GM12878 (cell line): ENCODE results near the gene CALD1. TPM values are rescaled to one million over a fixed set of nuclear protein-coding genes. Genes with fewer than 3 reads are reported as not detected.

Experiments
- ATAC-seq: fragments of 200-7000 bp; cut with Tn5 transposase; 3 replicates; pipeline ENCODE4 v1.9.1; 2020; ENCODE audit warnings: mild to moderate bottlenecking, moderate library complexity
- BruUV-seq: library from RNA; stranded (reverse); fragments of 400-500 nt; replicated peaks from 2 replicates; lab custom pipeline; 2021; lab: Mats Ljungman, UMichigan
- CTCF ChIA-PET: fragments of 300-600 bp; sonication (Branson Sonifier 250); formaldehyde crosslinking; extraction: SDS; loops from one replicate; lab custom pipeline; 2021; ENCODE audit warnings: inconsistent platforms; lab: Yijun Ruan, JAX
- POLR2A ChIA-PET: fragments of 350-600 bp; formaldehyde crosslinking; extraction: SDS; loops from one replicate; lab custom pipeline; 2021; ENCODE audit warnings: inconsistent platforms; lab: Charles Lee
- RAD21 ChIA-PET: fragments of 300-600 bp; sonication (Branson Sonifier 250); formaldehyde crosslinking; loops from one replicate; lab custom pipeline; 2023; ENCODE audit warnings: antibody characterized with exemption; ENCODE audit not compliant: unreplicated experiment; lab: Charles Lee
- SMC1A ChIA-PET: fragments of 300-600 bp; sonication (Branson Sonifier 250); formaldehyde crosslinking; loops from one replicate; lab custom pipeline; 2023; ENCODE audit not compliant: unreplicated experiment, uncharacterized antibody; lab: Charles Lee
- DNase-seq: peaks from one replicate; pipeline ENCODE4 v3.0.0-alpha.2; 2011; ENCODE audit warnings: low read depth, low spot score
- FAIRE-seq: peaks from 3 replicates; lab custom pipeline; 2011; peaks lifted over from hg19 to GRCh38; lab: Jason Lieb, UNC
- H2AFZ ChIP-seq: 2 replicates; pipeline ENCODE4 v1.6.0; 2011; ENCODE audit warnings: low read depth, low read length, control low read depth; ENCODE audit not compliant: control insufficient read depth
- H3K27ac ChIP-seq: 2 replicates; pipeline ENCODE4 v1.5.1; 2011; ENCODE audit warnings: control low read depth; ENCODE audit not compliant: control insufficient read depth, insufficient read depth
- H3K27me3 ChIP-seq, 2 experiments: replicated peaks in 1 of 2; 2 replicates each; pipeline versions ENCODE4 v1.6.0 to v1.6.1; 2011; ENCODE audit warnings: low read length in 1 of 2; ENCODE audit not compliant: control insufficient read depth in 2 of 2, insufficient read depth in 2 of 2
- H3K36me3 ChIP-seq, 2 experiments: 2 replicates each; pipeline ENCODE4 v1.5.1; 2011; ENCODE audit warnings: low read length in 1 of 2; ENCODE audit not compliant: control insufficient read depth in 2 of 2, insufficient read depth in 2 of 2
- H3K4me1 ChIP-seq: 2 replicates; pipeline ENCODE4 v1.6.1; 2011; ENCODE audit warnings: mild to moderate bottlenecking, low read length, moderate library complexity, mixed read lengths; ENCODE audit not compliant: control insufficient read depth, insufficient read depth
- H3K4me2 ChIP-seq: 2 replicates; pipeline ENCODE4 v1.6.0; 2011; ENCODE audit warnings: control low read depth; ENCODE audit not compliant: control insufficient read depth, insufficient read depth
- H3K4me3 ChIP-seq: fragments of 200-600 bp; sonication (generic); 2 replicates; pipeline ENCODE4 v1.5.1; 2016
- H3K79me2 ChIP-seq: 2 replicates; pipeline ENCODE4 v1.6.0; 2011; ENCODE audit warnings: low read length; ENCODE audit not compliant: control insufficient read depth, insufficient read depth
- H3K9ac ChIP-seq: 2 replicates; pipeline ENCODE4 v1.8.0; 2011; ENCODE audit warnings: low read length, control low read depth, mixed read lengths; ENCODE audit not compliant: control insufficient read depth, insufficient read depth
- H3K9me3 ChIP-seq: replicated peaks from 3 replicates; pipeline ENCODE4 v1.5.1; 2011; ENCODE audit warnings: mild to moderate bottlenecking, low read length; ENCODE audit not compliant: control insufficient read depth, insufficient read depth
- H4K20me1 ChIP-seq: 2 replicates; pipeline ENCODE4 v1.6.0; 2011; ENCODE audit not compliant: control insufficient read depth, insufficient read depth
- BRCA1 ChIP-seq: IDR thresholded peaks from 2 replicates; pipeline ENCODE4 v1.6.1; 2011; ENCODE audit warnings: low read depth, low read length, improper control_type of control experiment
- MEF2B ChIP-seq: fragments of 450-650 bp; IDR thresholded peaks from 2 replicates; pipeline ENCODE4 v1.6.1; 2018; ENCODE audit warnings: mild to moderate bottlenecking, moderate library complexity; ENCODE audit not compliant: partially characterized antibody, poor library complexity, severe bottlenecking
- NRF1 ChIP-seq: conservative IDR thresholded peaks from 2 replicates; pipeline ENCODE4 v1.6.1; 2011; ENCODE audit warnings: mild to moderate bottlenecking, low read depth, low read length, improper control_type of control experiment
- POLR2AphosphoS5 ChIP-seq: IDR thresholded peaks from 2 replicates; pipeline ENCODE4 v1.6.1; 2011; ENCODE audit warnings: mild to moderate bottlenecking, low read length, inconsistent platforms
- RFX5 ChIP-seq: IDR thresholded peaks from 2 replicates; pipeline ENCODE4 v1.6.1; 2011; ENCODE audit warnings: low read depth, low read length, improper control_type of control experiment
- SIX5 ChIP-seq: IDR thresholded peaks from 2 replicates; pipeline ENCODE4 v1.6.1; 2011; ENCODE audit warnings: mild to moderate bottlenecking, low read depth, low read length, moderate library complexity; ENCODE audit not compliant: severe bottlenecking
- SMC3 ChIP-seq: IDR thresholded peaks from 2 replicates; pipeline ENCODE4 v1.6.1; 2011; ENCODE audit warnings: low read length, improper control_type of control experiment, borderline replicate concordance
- ZNF274 ChIP-seq: IDR thresholded peaks from one replicate; pipeline ENCODE4 v1.8.0; 2011; ENCODE audit not compliant: insufficient read length, insufficient read depth
- WGBS: methylation state at CpG from one replicate; pipeline ENCODE4 v1.1.6; 2016; ENCODE audit warnings: low lambda C conversion rate; ENCODE audit not compliant: insufficient replicate concordance, insufficient coverage; ENCODE audit errors: missing lambda C conversion rate; 5-methylcytosine and 5-hydroxymethylcytosine counted together
- in situ Hi-C: fragments of 300-500 bp; cut with MboI; formaldehyde crosslinking; loops from 9 replicates; pipeline ENCODE4 v1.14.3; 2018; ENCODE audit warnings: mixed read lengths
- intact Hi-C: fragments of 100-400 bp; cut with micrococcal nuclease; formaldehyde crosslinking; loops from one replicate; pipeline ENCODE4 v1.14.2; 2022; ENCODE audit not compliant: unreplicated experiment
- polyA plus RNA-seq, 11 experiments: library from polyadenylated mRNA; depleted of rRNA in 4 of 11; unstranded in 6 of 11; stranded (reverse) in 5 of 11; fragments of >200 nt; fragmentation: Nextera tagmentation in 4 of 11; fragmentation: Illumina TruSeq in 1 of 11; extraction: Ambion mirVana in 4 of 11; extraction: Trizol in 1 of 11; gene quantifications; 1 replicate in 1 of 11; 2 replicates in 10 of 11; pipeline versions ENCODE4 v1.2.1 to v1.2.3, GENCODE V29; 2011 to 2016; ENCODE audit warnings: inconsistent platforms in 2 of 11, missing spikeins in 2 of 11, low read depth in 1 of 11
- total RNA-seq, 4 experiments: library from RNA; depleted of rRNA in 3 of 4; stranded (reverse); fragments of >200 nt in 3 of 4; fragmentation: Illumina TruSeq in 1 of 4; extraction: Trizol in 1 of 4; gene quantifications; 2 replicates each; pipeline versions ENCODE4 v1.2.1 to v1.2.3, GENCODE V29; 2013 to 2021
- TF ChIP-seq, protein P1 (sequence below): fragments of 450-650 bp; formaldehyde crosslinking; IDR thresholded peaks from 2 replicates; pipeline ENCODE4 v1.4.0; 2020; ENCODE audit warnings: mild to moderate bottlenecking, moderate library complexity
- TF ChIP-seq, protein P2 (sequence below): fragments of 450-650 bp; formaldehyde crosslinking; IDR thresholded peaks from 2 replicates; pipeline ENCODE4 v1.5.0; 2022; ENCODE audit warnings: mild to moderate bottlenecking, missing genetic modification characterization
- TF ChIP-seq, protein P3 (sequence below): IDR thresholded peaks from 2 replicates; pipeline ENCODE4 v1.6.1; 2011; ENCODE audit warnings: low read depth, low read length, improper control_type of control experiment, borderline replicate concordance
- TF ChIP-seq, protein P4 (sequence below): fragments of 450-650 bp; IDR thresholded peaks from 2 replicates; pipeline ENCODE4 v1.6.1; 2018; ENCODE audit warnings: borderline replicate concordance, mild to moderate bottlenecking; ENCODE audit not compliant: partially characterized antibody

CALD1 gene
- total and polyA plus RNA-seq, 10 of the 15 experiments (the other 5 are each of a cell fraction or from before 2014, with no cell fraction given): 0.03 to 1.3 (median 0.22) TPM

DNA sequence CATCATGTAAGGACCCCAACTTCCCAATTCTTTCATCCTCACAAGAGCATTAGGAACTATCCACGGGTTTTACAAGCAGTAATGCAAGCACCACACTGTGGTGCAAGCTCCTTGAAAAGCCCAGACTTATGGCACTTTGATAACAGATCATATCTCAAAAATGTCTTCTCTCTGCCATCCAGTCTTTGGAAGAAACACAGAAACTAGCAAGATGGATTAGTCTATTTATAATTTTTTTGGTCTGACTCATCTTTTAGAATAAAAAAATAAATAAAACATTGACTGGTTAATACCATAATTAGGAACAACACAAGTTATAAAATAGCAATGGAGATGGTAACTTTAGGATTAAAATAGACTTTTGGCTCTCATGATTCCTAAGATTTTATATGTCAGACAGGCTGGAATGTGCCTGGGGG, 49.0 kb upstream of the CALD1 start:
- no peak for TF ChIP-seq ZNF274
- TF ChIP-seq MEF2B: no peak
- TF ChIP-seq POLR2AphosphoS5: no peak
- TF ChIP-seq, protein P1, sequence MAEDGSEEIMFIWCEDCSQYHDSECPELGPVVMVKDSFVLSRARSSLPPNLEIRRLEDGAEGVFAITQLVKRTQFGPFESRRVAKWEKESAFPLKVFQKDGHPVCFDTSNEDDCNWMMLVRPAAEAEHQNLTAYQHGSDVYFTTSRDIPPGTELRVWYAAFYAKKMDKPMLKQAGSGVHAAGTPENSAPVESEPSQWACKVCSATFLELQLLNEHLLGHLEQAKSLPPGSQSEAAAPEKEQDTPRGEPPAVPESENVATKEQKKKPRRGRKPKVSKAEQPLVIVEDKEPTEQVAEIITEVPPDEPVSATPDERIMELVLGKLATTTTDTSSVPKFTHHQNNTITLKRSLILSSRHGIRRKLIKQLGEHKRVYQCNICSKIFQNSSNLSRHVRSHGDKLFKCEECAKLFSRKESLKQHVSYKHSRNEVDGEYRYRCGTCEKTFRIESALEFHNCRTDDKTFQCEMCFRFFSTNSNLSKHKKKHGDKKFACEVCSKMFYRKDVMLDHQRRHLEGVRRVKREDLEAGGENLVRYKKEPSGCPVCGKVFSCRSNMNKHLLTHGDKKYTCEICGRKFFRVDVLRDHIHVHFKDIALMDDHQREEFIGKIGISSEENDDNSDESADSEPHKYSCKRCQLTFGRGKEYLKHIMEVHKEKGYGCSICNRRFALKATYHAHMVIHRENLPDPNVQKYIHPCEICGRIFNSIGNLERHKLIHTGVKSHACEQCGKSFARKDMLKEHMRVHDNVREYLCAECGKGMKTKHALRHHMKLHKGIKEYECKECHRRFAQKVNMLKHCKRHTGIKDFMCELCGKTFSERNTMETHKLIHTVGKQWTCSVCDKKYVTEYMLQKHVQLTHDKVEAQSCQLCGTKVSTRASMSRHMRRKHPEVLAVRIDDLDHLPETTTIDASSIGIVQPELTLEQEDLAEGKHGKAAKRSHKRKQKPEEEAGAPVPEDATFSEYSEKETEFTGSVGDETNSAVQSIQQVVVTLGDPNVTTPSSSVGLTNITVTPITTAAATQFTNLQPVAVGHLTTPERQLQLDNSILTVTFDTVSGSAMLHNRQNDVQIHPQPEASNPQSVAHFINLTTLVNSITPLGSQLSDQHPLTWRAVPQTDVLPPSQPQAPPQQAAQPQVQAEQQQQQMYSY (CRISPR knock-in tag): no peak
- TF ChIP-seq, protein P2, sequence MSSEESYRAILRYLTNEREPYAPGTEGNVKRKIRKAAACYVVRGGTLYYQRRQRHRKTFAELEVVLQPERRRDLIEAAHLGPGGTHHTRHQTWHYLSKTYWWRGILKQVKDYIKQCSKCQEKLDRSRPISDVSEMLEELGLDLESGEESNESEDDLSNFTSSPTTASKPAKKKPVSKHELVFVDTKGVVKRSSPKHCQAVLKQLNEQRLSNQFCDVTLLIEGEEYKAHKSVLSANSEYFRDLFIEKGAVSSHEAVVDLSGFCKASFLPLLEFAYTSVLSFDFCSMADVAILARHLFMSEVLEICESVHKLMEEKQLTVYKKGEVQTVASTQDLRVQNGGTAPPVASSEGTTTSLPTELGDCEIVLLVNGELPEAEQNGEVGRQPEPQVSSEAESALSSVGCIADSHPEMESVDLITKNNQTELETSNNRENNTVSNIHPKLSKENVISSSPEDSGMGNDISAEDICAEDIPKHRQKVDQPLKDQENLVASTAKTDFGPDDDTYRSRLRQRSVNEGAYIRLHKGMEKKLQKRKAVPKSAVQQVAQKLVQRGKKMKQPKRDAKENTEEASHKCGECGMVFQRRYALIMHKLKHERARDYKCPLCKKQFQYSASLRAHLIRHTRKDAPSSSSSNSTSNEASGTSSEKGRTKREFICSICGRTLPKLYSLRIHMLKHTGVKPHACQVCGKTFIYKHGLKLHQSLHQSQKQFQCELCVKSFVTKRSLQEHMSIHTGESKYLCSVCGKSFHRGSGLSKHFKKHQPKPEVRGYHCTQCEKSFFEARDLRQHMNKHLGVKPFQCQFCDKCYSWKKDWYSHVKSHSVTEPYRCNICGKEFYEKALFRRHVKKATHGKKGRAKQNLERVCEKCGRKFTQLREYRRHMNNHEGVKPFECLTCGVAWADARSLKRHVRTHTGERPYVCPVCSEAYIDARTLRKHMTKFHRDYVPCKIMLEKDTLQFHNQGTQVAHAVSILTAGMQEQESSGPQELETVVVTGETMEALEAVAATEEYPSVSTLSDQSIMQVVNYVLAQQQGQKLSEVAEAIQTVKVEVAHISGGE (CRISPR knock-in tag): no peak
- TF ChIP-seq, protein P3, sequence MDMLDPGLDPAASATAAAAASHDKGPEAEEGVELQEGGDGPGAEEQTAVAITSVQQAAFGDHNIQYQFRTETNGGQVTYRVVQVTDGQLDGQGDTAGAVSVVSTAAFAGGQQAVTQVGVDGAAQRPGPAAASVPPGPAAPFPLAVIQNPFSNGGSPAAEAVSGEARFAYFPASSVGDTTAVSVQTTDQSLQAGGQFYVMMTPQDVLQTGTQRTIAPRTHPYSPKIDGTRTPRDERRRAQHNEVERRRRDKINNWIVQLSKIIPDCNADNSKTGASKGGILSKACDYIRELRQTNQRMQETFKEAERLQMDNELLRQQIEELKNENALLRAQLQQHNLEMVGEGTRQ: no peak
- no peak for TF ChIP-seq SMC3
- TF ChIP-seq RFX5: no peak
- no peak for TF ChIP-seq BRCA1
- TF ChIP-seq, protein P4, sequence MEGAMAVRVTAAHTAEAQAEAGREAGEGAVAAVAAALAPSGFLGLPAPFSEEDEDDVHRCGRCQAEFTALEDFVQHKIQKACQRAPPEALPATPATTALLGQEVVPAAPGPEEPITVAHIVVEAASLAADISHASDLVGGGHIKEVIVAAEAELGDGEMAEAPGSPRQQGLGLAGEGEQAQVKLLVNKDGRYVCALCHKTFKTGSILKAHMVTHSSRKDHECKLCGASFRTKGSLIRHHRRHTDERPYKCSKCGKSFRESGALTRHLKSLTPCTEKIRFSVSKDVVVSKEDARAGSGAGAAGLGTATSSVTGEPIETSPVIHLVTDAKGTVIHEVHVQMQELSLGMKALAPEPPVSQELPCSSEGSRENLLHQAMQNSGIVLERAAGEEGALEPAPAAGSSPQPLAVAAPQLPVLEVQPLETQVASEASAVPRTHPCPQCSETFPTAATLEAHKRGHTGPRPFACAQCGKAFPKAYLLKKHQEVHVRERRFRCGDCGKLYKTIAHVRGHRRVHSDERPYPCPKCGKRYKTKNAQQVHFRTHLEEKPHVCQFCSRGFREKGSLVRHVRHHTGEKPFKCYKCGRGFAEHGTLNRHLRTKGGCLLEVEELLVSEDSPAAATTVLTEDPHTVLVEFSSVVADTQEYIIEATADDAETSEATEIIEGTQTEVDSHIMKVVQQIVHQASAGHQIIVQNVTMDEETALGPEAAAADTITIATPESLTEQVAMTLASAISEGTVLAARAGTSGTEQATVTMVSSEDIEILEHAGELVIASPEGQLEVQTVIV: no peak
- TF ChIP-seq NRF1: no peak
- TF ChIP-seq SIX5: no peak
- ChIA-PET CTCF (interaction anchor here (1.3 kb wide), 1 partner anchor 21 kb away, joined by 3 read pairs; no protein-coding TSS in a partner anchor), RAD21 (no interaction called here), SMC1A (no interaction called here), POLR2A (no interaction called here)
- no TSS peak for BruUV-seq
- Histone ChIP-seq H3K9ac (no peak overlapping the region), H3K4me2 (no peak overlapping the region), H2AFZ (no peak overlapping the region), H3K27me3 (no peaks in the 10 kb centered on the region; a peak in 1 of 4 replicates), H3K4me3 (no peak overlapping the region), H4K20me1 (no peaks in the 10 kb centered on the region), H3K27ac (no peak overlapping the region), H3K36me3 (no peaks in the 10 kb centered on the region), H3K4me1 (no peaks in the 10 kb centered on the region), H3K9me3 (no peaks in the 10 kb centered on the region), H3K79me2 (no peaks in the 10 kb centered on the region)
- FAIRE-seq: no peak
- no peak for ATAC-seq
- intact Hi-C loops: no loop called here
- no peak for DNase-seq
- 11% methylated on average over 1 of the region's 1 CpG for WGBS
- in situ Hi-C loops: no loop called here
